ENCODE data around the gene SREBF1. TPM values are rescaled to one million over a fixed set of nuclear protein-coding genes. Genes with fewer than 3 reads are reported as not detected.

Gene SREBF1
- total and polyA plus RNA-seq, 2 of the 8 experiments (the other 6 are each of a cell fraction or from before 2014, with no cell fraction given): 28.6 to 70.8 TPM

DNA sequence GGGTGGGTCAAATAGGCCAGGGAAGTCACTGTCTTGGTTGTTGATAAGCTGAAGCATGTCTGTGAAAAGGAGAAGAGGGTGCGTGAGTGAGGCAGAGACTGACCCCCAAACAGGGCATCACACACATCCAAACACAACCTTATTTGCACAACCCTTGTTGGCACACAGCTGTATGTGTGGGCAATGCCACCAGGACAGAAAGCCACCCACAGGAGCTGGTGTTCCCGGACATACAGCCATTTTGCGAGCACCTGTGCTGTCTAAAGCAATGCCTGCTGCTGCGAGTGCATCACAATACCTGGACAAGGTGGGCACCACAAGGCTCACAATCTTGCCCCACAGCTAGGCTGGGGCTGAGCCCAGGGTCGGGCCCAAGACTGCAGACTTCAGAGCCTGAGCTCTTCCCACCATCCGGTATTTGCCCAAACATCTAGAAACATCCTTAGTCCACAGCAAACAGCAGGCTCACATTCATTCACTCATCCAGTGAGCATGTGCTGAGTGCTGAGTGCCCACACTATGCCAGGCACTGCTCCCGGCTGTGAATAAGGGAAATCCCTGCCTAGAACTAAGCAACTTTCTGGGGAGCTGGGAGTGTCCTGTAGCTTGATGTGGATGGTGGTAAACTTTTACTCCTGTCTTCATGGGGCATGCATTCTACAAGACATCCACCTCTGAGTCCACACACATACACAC, 16.2 kb downstream of the SREBF1 start:
- Histone ChIP-seq H3K4me1 (replicated peaks in 1 of 4; ENCODE audit: control insufficient read depth in 3 of 4, insufficient read depth in 4 of 4, low read length in 3 of 4) (peaks cover 13 to 35% (median 27%) of the 10 kb centered on the region in 4 experiments), H4K20me1 (replicated peaks in 1 of 2; ENCODE audit: control insufficient read depth in 1 of 2, insufficient read depth in 2 of 2, low read length in 2 of 2) (peaks cover 36 to 59% of the 10 kb centered on the region in 2 experiments), H4K8ac (ENCODE audit: extremely low read depth, insufficient read depth, low read length) (peak overlapping the region; percentile 28), H3K79me2 (ENCODE audit: control insufficient read depth in 1 of 2, insufficient read depth in 2 of 2, low read length in 2 of 2) (peaks cover 4 to 34% of the 10 kb centered on the region in 2 experiments; a peak in 3 of 4 replicates), H2BK5ac (ENCODE audit: low read depth, low read length) (no peak overlapping the region; the same call in 1 of the 2 replicates), H2BK12ac (ENCODE audit: low read depth, low read length) (peak overlapping the region; percentile 27; the same call in 1 of the 2 replicates), H3K9me3 (ENCODE audit: insufficient read depth in 2 of 2, low read depth in 1 of 2, low read length in 1 of 2) (no peaks in the 10 kb centered on the region), H3K9ac (replicated peaks in 1 of 4; ENCODE audit: extremely low read depth in 1 of 4, low read depth in 3 of 4, low read length in 3 of 4) (no peak overlapping the region), H3K36me3 (ENCODE audit: control insufficient read depth in 2 of 4, insufficient read depth in 4 of 4, low read length in 3 of 4) (peaks cover 14 to 40% (median 25%) of the 10 kb centered on the region in 4 experiments; a peak in 7 of 8 replicates), H3K27me3 (replicated peaks in 1 of 4; ENCODE audit: control insufficient read depth in 3 of 4, extremely low read depth in 1 of 4, insufficient read depth in 3 of 4, low read length in 3 of 4) (no peaks in the 10 kb centered on the region; a peak in 1 of 7 replicates), H2BK15ac (ENCODE audit: low read length) (peak overlapping the region; percentile 31; the same call in 1 of the 2 replicates), H2AFZ (ENCODE audit: low read length) (no peak overlapping the region), H2BK120ac (replicated peaks; ENCODE audit: low read depth, low read length) (no peak overlapping the region), H3K18ac (ENCODE audit: extremely low read depth, low read length) (peak overlapping the region; percentile 4; the same call in 1 of the 2 replicates), H3K27ac (ENCODE audit: low read depth, low read length) (no peak overlapping the region), H3K79me1 (ENCODE audit: low read depth, low read length) (peaks cover 31% of the 10 kb centered on the region), H3K23me2 (ENCODE audit: low read depth, low read length) (peaks cover 5% of the 10 kb centered on the region), H4K5ac (ENCODE audit: insufficient read length, low read depth, low read length) (no peak overlapping the region), H3K4ac (replicated peaks; ENCODE audit: insufficient read length, low read depth, low read length) (no peak overlapping the region), H3K4me2 (ENCODE audit: insufficient read depth in 1 of 2, low read depth in 2 of 2, low read length in 2 of 2) (no peak overlapping the region), H3K4me3 (ENCODE audit: extremely low read depth in 1 of 4, insufficient read depth in 2 of 4, low read depth in 3 of 4, low read length in 4 of 4) (no peak overlapping the region), H3K23ac (ENCODE audit: insufficient read length) (no peak overlapping the region), H3K56ac (replicated peaks; ENCODE audit: insufficient read length, low read depth, low read length) (no peak overlapping the region), H2AK5ac (ENCODE audit: low read depth, low read length) (0 out of 2 replicates have a peak overlapping the region, but pooled peaks have one; percentile 28), H3K14ac (ENCODE audit: insufficient read length) (no peak overlapping the region), H4K91ac (replicated peaks; ENCODE audit: insufficient read length, low read length) (no peak overlapping the region), H2BK20ac (ENCODE audit: low read length) (no peak overlapping the region)
- 85% methylated on average over 7 of the region's 7 CpGs; no CpG with 5 or more reads in 1 of the 2 experiments for WGBS, 2 experiments (ENCODE audit: extremely low coverage in 1 of 2, insufficient coverage in 1 of 2, insufficient read length in 1 of 2, insufficient replicate concordance in 2 of 2, low coverage in 1 of 2, low lambda C conversion rate in 2 of 2, missing lambda C conversion rate in 1 of 2)
- no peak for FAIRE-seq
- ChIA-PET POLR2A (ENCODE audit: partially characterized antibody) (interaction anchor here (1.0 to 24.7 kb wide), 5 partner anchors 10 to 25 kb away, joined by 3 to 532 read pairs (median 3); partner anchors contain the start of gene SREBF1), CTCF (ENCODE audit: partially characterized antibody) (interaction anchor here (0.6 to 18.1 kb wide), 21 partner anchors 8 to 251 kb away, joined by 3 to 375 read pairs (median 3); partner anchors contain the start of gene SREBF1)
- DNase-seq (ENCODE audit: low read depth in 1 of 2, low spot score in 2 of 2): no peak
- TF ChIP-seq RBBP5 (IDR thresholded peaks at IDR 0.05; ENCODE audit: borderline replicate concordance, low read depth, low read length): no peak
- TF ChIP-seq MAFK (IDR thresholded peaks at IDR 0.05; ENCODE audit: low read depth, low read length): no peak
- TF ChIP-seq EP300 (IDR thresholded peaks at IDR 0.05; ENCODE audit: borderline replicate concordance in 1 of 2, low read depth in 2 of 2, low read length in 2 of 2): no peak
- no peak for TF ChIP-seq SAP30 (IDR thresholded peaks at IDR 0.05; ENCODE audit: insufficient read depth, insufficient replicate concordance, low read length)
- TF ChIP-seq, protein P1, sequence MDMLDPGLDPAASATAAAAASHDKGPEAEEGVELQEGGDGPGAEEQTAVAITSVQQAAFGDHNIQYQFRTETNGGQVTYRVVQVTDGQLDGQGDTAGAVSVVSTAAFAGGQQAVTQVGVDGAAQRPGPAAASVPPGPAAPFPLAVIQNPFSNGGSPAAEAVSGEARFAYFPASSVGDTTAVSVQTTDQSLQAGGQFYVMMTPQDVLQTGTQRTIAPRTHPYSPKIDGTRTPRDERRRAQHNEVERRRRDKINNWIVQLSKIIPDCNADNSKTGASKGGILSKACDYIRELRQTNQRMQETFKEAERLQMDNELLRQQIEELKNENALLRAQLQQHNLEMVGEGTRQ (IDR thresholded peaks at IDR 0.05; ENCODE audit: low read length): no peak
- no peak for TF ChIP-seq SIN3A (conservative IDR thresholded peaks at IDR 0.05 in 1 of 2, IDR thresholded peaks at IDR 0.05 in 1 of 2; ENCODE audit: low read depth in 1 of 2, low read length in 2 of 2)
- TF ChIP-seq FOSL1 (IDR thresholded peaks at IDR 0.05; ENCODE audit: insufficient read depth, low read depth, low read length): no peak
- TF ChIP-seq HDAC2 (IDR thresholded peaks at IDR 0.05; ENCODE audit: borderline replicate concordance in 1 of 2, low read depth in 2 of 2, low read length in 2 of 2): no peak
- no peak for TF ChIP-seq TBP (IDR thresholded peaks at IDR 0.05; ENCODE audit: low read depth, low read length)
